HG02970 (cell line): Measurements from ENCODE around the gene CABP2.
"Not testable (repeated sequence)": the region's sequence is repeated elsewhere in the genome, so short reads cannot be mapped to it uniquely, and the experiment has no call there.

Experiments used
- ATAC-seq: cut with Tn5 transposase; IDR thresholded peaks from one replicate; pipeline ENCODE4 v1.9.1; 2021; ENCODE audit warnings: mild to moderate bottlenecking, moderate library complexity, moderate number of reproducible peaks; ENCODE audit not compliant: unreplicated experiment, low FRiP score

The CABP2 gene

DNA sequence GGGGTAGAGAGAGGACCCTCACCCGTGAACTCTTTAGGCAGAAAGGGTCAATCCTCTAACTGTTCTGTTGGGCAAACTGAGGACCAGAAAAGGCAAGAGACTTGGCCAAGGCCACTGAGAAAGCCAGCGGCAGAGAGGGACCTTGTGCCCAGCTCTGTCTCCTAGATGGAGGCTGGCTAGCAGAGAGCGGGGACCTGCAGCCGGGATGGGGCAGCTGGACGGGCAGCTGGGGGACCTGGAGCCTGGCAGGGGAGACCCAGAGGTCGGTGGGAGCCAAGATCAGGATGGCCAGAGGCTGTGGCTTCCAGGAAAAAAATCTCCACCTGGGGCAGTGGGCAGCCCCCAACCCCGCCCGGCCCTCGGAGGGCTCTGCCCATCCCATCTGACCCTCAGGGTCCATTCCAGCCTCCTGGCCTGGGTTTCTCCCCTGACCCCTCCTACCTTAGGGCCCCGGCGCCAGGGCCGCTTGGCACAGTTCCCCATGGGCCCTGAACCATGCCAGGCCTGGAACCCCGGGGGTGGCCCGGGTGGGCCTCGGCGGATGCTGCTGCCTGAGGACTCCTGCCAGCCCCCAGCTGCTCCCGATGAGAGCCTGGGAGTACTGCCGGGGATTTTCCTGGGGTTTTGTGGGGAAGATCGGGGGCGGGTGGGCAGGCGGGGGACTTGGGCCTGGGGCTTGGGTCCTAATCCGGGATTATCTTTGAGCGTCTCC, at the start of gene CABP2:
Gene CABP2 (minus strand): TSS at position 603 of the 712 bp plus-strand sequence. CDS start 120 bp downstream, at position 483.
- no peak for ATAC-seq

DNA sequence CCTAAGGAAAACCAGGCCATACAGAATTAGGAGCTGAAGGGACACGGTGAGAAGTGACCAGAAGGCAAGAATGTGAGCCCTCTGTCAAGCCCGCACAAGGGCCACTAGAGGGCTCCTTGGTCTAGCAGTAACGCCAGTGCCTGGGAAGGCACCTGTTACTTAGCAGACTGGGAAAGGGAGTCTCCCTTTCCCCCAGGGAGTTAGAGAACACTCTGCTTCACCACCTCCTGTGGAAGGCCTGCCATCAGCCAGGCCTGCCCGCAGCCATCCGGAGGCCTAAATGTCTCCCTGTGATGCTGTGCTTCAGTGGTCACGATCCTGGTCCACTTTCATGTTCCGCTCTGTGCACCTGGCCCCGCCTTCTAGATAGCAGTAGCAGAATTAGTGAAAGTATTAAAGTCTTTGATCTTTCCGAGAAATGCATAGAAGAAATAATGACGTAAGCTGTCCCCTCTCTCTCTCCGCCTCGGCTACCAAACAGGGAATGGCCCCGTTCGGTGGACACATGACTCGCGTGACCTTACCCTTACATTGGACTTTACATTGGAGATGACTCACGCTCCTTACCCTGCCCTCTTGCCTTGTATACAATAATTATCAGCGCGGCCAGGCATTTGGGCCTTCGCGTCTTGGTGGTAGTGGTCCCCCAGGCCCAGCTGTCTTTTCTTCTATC, 49.6 kb upstream of the CABP2 start:
- no peak for ATAC-seq

GRCh38 chr11:67572305-67572704, 49.1 kb upstream of the CABP2 start:
- no peak for ATAC-seq

- no peak for ATAC-seq
These were observed 48.2 kb upstream of the CABP2 start for GRCh38 chr11:67571443-67571842.

- no peak for ATAC-seq
These were observed 41.0 kb upstream of the CABP2 start for GRCh38 chr11:67564230-67564629.

GRCh38 chr11:67563705-67564114, 40.5 kb upstream of the CABP2 start:
- ATAC-seq: not testable (repeated sequence)

- no peak for ATAC-seq
These were observed 39.9 kb upstream of the CABP2 start for GRCh38 chr11:67562963-67563704.

DNA sequence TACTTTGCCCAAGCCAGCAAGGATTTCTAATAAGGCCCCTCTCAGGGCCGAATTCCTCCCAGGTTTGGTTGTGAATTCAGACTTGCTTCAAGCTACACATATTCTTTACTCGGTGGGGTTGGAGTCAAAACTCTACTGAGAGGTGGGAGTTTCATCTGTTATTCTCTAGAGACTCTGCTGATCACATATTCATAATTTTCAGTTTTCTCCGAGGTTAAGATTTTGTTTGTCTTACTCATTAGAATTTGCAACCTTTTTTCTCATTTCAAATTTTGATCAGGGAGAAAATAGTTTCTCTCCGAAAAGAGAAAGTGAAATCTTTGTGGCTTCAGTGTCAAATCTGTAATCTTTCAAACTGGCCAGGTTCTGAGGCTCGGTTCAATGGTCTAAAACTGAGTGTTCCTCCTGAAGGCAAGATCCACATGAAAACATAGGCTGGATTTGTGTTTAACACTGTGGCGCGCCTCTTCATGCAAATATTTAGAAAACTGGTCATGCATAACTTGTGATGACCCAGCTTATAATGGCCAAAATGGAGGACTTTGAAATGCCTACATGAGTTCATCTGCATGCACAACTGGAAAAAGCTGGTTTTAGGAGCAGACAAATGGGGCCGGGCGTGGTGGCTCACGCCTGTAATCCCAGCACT, 38.8 kb upstream of the CABP2 start:
- ATAC-seq: peak; percentile 65

DNA sequence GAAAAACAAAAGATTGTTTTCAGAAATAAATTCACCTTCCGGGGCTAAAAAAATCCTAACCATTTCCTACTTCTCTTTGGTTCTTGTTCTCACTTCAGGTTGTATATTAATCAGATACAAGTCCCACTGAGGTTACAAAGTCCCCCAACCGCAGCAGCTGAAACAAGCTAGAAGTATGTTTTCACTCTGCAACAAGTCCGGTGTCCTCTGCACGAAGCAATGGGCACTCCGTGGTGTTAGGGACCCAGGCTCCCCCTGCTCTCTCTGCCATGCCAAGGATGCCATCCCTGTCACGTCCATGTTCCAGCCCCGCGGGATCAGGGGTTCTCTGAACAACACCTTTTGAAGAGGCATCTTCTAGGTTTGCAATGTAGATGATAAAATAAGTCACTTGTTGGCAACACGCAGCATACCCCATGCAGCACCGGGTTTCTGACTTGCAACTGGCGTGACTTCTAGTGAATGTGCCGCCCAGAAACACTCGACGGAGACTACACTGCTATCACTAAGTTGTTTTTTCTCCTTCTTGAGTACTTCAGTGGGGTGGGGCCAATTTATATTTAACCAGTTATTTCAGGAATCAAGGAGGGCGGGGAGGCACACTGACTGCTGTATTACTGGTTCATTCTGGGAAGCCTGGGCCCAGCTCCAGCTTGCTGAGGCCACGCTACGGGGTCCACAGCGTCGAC, 35.0 kb upstream of the CABP2 start:
- ATAC-seq: no peak

DNA sequence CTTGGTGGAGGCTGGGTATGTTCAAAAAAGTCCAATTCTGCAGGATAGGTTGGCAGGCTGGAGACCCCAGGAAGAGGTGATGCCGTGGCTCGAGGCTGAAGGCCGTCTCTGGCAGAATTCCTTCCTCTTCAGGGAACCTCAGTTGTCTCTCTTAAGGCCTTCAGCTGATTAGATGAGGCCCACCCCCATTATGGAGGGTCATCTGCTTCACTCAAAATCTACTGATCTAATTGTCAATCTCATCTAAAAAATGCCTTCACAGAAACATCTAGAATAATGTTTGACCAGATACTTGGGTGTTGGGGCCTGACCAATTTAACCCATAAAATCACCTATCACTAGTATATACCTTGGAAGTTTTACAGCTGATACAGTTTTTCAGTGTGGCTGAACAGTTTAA, 33.0 kb upstream of the CABP2 start:
- no peak for ATAC-seq

DNA sequence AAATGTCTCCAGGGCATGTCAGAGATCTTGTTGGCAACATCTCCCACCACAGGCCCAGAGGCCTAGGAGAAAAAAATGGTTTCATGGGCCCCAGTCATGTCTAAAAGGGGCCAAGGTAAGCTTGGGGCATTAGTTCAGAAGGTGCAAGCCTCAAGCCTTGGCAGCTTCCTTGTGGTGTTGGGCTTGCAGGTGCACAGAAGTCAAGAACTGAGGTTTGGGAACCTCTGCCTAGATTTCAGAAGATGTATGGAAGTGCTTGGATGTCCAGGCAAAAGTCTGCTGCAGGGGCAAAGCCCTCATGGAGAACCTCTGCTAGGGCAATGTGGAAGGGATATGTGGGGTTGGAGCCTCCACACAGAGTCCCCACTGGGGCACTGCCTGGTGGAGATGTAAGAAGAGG, 28.5 kb upstream of the CABP2 start:
- not testable (repeated sequence) for ATAC-seq

- ATAC-seq: no peak
These were observed 27.9 kb upstream of the CABP2 start for GRCh38 chr11:67551127-67551526.

DNA sequence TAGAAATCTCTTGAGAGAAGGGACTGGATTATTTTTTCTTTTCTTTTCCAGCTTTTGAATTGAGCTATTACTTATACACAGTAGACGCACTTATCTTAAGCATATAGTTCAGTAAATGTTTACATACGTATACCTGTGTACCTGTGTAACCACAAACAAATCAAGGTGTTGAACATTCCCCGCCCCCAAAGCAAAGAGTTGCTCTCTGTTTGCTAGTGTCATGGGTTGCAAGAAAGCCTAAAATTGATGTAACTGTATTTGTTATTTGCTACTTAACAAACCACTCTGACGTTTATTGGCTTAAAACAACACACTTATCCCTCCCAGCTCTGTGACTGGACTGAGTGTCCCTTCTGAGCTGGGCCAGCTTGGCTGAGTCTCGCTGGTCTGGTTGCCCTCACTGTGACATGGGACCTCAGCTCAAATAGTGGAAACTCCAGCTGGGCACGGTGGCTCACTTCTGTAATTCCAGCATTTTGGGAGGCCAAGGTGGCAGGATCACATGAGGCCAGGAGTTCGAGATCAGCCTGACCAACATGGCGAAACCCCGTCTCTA, 25.4 kb upstream of the CABP2 start:
- ATAC-seq: no peak

- ATAC-seq: not testable (repeated sequence)
These were observed 24.9 kb upstream of the CABP2 start for GRCh38 chr11:67548112-67548511.

DNA sequence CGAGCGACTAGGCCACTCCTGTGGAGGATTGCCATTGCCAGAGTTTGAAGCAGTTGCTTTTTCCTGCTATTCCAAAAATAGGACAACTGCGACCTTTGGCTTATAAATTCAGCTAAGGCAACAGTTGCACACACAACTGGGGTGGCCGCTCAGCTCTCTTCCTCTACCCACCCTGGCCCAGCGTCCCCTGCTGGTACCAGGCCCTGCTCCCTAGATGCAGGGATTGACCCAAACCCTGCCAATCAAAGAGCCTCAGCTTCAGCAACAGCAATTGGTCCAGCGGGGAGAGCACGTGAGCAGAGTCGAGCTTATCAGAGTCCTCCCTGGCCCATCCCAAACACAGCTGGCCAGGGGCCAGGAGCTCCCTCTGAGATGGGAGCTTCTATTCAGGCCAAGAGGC, 22.0 kb upstream of the CABP2 start:
- no peak for ATAC-seq

- no peak for ATAC-seq
These were observed 21.5 kb upstream of the CABP2 start for GRCh38 chr11:67544616-67545242.

GRCh38 chr11:67543585-67543984, 20.3 kb upstream of the CABP2 start:
- ATAC-seq: no peak

- ATAC-seq: no peak
These were observed 19.7 kb upstream of the CABP2 start for GRCh38 chr11:67542971-67543370.

DNA sequence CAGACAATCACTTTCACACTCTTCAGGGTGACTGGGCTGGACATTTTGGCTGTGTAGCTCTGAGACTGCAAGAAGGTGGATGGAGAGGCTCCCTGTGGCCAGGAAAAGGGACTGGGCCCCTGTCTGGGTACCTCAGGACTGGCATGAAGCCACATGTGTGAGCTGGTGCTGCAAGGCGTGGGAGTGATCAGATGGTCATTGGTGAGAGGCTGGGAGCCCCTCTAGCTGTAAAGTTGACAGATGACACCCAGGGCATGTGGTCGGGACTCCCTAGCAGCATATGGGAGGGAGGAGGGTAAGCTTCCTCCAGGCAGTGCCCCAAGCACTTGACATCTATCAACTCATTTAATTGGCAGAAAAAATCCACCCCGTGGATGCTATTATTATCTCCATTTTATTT, 18.9 kb upstream of the CABP2 start:
- no peak for ATAC-seq

DNA sequence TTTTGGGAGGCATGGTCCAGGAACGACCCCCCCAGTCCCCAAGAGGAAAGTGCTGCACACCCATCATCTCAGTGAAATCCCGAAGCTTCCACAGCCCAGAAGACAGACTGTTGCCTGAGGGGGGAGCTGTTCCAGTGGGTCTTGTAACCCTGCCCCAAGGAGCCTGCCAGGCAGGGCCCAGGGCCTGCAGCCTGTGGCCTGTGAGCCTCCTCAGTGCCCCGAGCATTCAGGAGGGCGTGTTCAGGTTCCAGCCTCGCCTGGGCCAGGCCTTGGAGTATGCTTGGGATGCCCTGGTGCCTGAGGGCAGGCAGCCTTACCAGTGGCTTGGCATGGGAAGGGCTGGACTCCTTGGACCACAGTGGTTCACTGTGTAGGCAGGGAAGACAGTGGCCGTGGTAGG, 18.0 kb upstream of the CABP2 start:
- ATAC-seq: no peak
